ENCODE results near the gene PHLDA1.

GRCh38 chr12:76060111-76060510 is 28.5 kb upstream of the PHLDA1 start:
- TF ChIP-seq CTCF (IDR thresholded peaks at IDR 0.05 in 2 of 3, conservative IDR thresholded peaks at IDR 0.05 in 1 of 3; ENCODE audit: control insufficient read depth in 2 of 3, extremely low read depth in 1 of 3, insufficient read depth in 1 of 3, low read depth in 3 of 3, low read length in 3 of 3) (no peak), KDM1A (IDR thresholded peaks at IDR 0.05; ENCODE audit: borderline replicate concordance) (no peak), ZNF622 (IDR thresholded peaks at IDR 0.05) (no peak), CHD1 (IDR thresholded peaks at IDR 0.05; ENCODE audit: low read depth, low read length) (no peak), MLLT1 (IDR thresholded peaks at IDR 0.05) (no peak), SMC3 (IDR thresholded peaks at IDR 0.05; ENCODE audit: borderline replicate concordance, low read length) (no peak)
